Measurements from ENCODE around the gene DOLPP1. TPM values are rescaled to one million over a fixed set of nuclear protein-coding genes. Genes with fewer than 3 reads are reported as not detected.
"Not testable (repeated sequence)": the region's sequence is repeated elsewhere in the genome, so short reads cannot be mapped to it uniquely, and the experiment has no call there.

DOLPP1 gene
- total RNA-seq, 1 experiment from 2014 or later, result 27.3 TPM

DNA sequence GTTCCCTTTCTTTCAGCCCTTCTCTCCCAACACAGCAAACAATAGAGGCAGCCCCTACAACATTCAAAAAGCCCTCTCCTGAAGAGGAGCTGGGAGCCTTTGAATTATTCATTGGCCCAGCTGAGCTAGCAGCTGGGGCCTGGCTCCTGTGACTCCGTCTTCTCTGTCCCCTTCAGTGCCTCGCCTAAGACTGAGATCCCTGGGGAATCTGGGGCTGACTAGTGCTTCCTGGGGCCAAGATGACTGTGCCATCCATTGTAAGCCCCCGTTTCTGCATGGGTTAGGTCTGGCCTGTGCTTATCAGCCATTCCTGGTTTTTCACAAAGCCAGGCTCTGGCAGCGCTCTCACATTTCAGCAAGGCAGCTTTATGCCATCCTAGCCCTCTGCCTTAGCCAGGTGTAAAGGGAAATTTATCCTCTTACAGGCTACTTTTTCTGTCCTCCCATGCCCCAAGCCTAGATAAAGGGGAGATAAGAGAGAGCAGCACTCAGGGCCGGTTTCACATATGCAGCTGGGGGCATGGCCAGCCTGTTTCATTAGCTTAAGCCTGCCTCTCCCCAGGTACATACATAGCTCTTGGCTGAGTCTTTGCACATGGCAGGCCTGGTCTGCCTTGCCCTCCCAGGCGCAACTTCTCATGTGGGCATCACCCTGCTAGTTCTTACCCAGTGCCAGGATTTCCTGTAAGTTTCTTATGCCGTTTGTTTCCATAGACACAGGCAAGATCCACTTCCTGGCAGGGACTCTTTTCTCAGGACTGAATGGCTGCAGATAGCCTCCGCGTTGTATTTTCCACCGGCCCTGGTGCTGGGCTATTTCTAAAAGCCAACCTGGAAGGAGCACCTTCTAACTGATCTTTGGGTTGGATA, 46.1 kb downstream of the DOLPP1 start:
- ChIA-PET POLR2A (ENCODE audit: unreplicated experiment) (no interaction called here), CTCF (no interaction called here)
- H3K9me3 ChIP-seq (ENCODE audit: low read length), result no peaks in the 10 kb centered on the region
- peaks cover 6% of the 10 kb centered on the region; the same call in 1 of the 2 replicates for H3K4me1 ChIP-seq (ENCODE audit: insufficient read depth, low read length)
- no peaks in the 10 kb centered on the region for H3K9me2 ChIP-seq (replicated peaks; ENCODE audit: low read length)
- H3K27me3 ChIP-seq (ENCODE audit: low read length), result no peaks in the 10 kb centered on the region
- H4K20me1 ChIP-seq (ENCODE audit: low read length), result no peaks in the 10 kb centered on the region
- DNase-seq, result no peak
- no peak overlapping the region for H3K9ac ChIP-seq (ENCODE audit: low read length)
- TF ChIP-seq EZH2phosphoT487 (IDR thresholded peaks at IDR 0.05; ENCODE audit: borderline replicate concordance, low read length) (no peak), EZH2 (IDR thresholded peaks at IDR 0.05; ENCODE audit: low read length, unreplicated experiment) (no peak)
- TF ChIP-seq, protein P1, sequence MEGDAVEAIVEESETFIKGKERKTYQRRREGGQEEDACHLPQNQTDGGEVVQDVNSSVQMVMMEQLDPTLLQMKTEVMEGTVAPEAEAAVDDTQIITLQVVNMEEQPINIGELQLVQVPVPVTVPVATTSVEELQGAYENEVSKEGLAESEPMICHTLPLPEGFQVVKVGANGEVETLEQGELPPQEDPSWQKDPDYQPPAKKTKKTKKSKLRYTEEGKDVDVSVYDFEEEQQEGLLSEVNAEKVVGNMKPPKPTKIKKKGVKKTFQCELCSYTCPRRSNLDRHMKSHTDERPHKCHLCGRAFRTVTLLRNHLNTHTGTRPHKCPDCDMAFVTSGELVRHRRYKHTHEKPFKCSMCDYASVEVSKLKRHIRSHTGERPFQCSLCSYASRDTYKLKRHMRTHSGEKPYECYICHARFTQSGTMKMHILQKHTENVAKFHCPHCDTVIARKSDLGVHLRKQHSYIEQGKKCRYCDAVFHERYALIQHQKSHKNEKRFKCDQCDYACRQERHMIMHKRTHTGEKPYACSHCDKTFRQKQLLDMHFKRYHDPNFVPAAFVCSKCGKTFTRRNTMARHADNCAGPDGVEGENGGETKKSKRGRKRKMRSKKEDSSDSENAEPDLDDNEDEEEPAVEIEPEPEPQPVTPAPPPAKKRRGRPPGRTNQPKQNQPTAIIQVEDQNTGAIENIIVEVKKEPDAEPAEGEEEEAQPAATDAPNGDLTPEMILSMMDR (conservative IDR thresholded peaks at IDR 0.05; ENCODE audit: low read depth, low read length), result no peak
- no peak overlapping the region for H3K27ac ChIP-seq (ENCODE audit: low read length)
- peaks cover 8% of the 10 kb centered on the region; the same call in 1 of the 2 replicates for H3K36me3 ChIP-seq (ENCODE audit: low read depth, low read length)
- H3K4me3 ChIP-seq (ENCODE audit: low read length), result no peak overlapping the region
- ATAC-seq, result no peak
- intact Hi-C loops (cut with micrococcal nuclease), result no loop called here
- H3K79me2 ChIP-seq (ENCODE audit: low read length), result no peaks in the 10 kb centered on the region
- H3F3A ChIP-seq (ENCODE audit: low read length, unreplicated experiment), result no peaks in the 10 kb centered on the region
- H2AFZ ChIP-seq (ENCODE audit: low read length), result no peak overlapping the region
- H3K4me2 ChIP-seq (ENCODE audit: low read length), result no peak overlapping the region
- BruUV-seq (replicated peaks), result no TSS peak

DNA sequence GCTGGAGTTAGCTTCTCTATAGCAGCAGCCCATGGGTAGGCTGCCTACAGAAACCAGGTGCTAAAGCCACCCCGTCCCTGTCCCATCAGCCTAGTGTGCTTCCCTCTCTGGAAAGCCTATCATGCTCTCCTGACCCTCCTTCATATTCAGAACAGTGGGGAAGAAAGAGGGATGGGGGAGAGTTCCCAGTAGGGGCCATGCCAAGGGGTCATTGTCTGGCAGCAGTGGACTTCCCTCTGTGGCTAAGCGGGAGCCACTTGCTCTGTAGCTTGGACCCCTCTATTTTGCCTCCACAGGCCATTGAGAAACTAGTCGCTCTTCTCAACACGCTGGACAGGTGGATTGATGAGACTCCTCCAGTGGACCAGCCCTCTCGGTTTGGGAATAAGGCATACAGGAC, 47.8 kb downstream of the DOLPP1 start:
- H2AFZ ChIP-seq (ENCODE audit: low read length), result no peak overlapping the region
- TF ChIP-seq EZH2phosphoT487 (IDR thresholded peaks at IDR 0.05; ENCODE audit: borderline replicate concordance, low read length), result no peak
- TF ChIP-seq EZH2 (IDR thresholded peaks at IDR 0.05; ENCODE audit: low read length, unreplicated experiment), result no peak
- TF ChIP-seq, protein P1 (conservative IDR thresholded peaks at IDR 0.05; ENCODE audit: low read depth, low read length), result no peak
- no TSS peak for BruUV-seq (replicated peaks)
- ATAC-seq (no peak), DNase-seq (no peak)
- no peak overlapping the region for H3K27ac ChIP-seq (ENCODE audit: low read length)
- H3F3A ChIP-seq (ENCODE audit: low read length, unreplicated experiment), result no peaks in the 10 kb centered on the region
- peaks cover 6% of the 10 kb centered on the region; the same call in 1 of the 2 replicates for H3K4me1 ChIP-seq (ENCODE audit: insufficient read depth, low read length)
- no peaks in the 10 kb centered on the region for H4K20me1 ChIP-seq (ENCODE audit: low read length)
- H3K27me3 ChIP-seq (ENCODE audit: low read length), result no peaks in the 10 kb centered on the region
- H3K4me2 ChIP-seq (ENCODE audit: low read length), result no peak overlapping the region
- peaks cover 10% of the 10 kb centered on the region; the same call in 1 of the 2 replicates for H3K36me3 ChIP-seq (ENCODE audit: low read depth, low read length)
- ChIA-PET POLR2A (ENCODE audit: unreplicated experiment) (no interaction called here), CTCF (interaction anchor here (0.6 kb wide), 1 partner anchor 11 kb away, joined by 3 read pairs; no protein-coding TSS in a partner anchor)
- H3K9me2 ChIP-seq (replicated peaks; ENCODE audit: low read length), result no peaks in the 10 kb centered on the region
- H3K79me2 ChIP-seq (ENCODE audit: low read length), result no peaks in the 10 kb centered on the region
- intact Hi-C loops (cut with micrococcal nuclease), result no loop called here
- no peak overlapping the region for H3K9ac ChIP-seq (ENCODE audit: low read length)
- H3K9me3 ChIP-seq (ENCODE audit: low read length), result no peaks in the 10 kb centered on the region
- H3K4me3 ChIP-seq (ENCODE audit: low read length), result no peak overlapping the region

DNA sequence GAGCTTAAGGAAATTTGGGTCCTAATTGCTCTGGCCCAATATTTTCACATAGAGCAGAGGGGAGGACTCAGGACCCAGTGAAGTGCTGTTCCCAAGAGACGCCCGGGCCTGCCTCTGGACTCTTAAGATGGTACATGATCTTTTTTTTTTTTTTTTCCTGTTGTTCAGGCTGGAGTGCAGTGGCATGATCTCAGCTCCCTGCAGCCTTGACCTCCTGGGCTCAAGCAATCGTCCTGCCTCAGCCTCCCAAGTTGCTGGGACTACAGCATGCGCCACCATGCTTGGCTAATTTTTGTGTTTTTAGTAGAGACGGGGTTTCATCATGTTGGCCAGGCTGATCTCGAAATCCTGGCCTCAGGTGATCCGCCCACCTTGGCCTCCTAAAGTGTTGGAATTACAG, 49.4 kb downstream of the DOLPP1 start:
- H3K9me3 ChIP-seq (ENCODE audit: low read length); H2AFZ ChIP-seq (ENCODE audit: low read length); H3K9ac ChIP-seq (ENCODE audit: low read length); H3F3A ChIP-seq (ENCODE audit: low read length, unreplicated experiment); BruUV-seq (replicated peaks); H3K9me2 ChIP-seq (replicated peaks; ENCODE audit: low read length); H3K79me2 ChIP-seq (ENCODE audit: low read length); POLR2A ChIA-PET (ENCODE audit: unreplicated experiment); H3K4me1 ChIP-seq (ENCODE audit: insufficient read depth, low read length); H3K27me3 ChIP-seq (ENCODE audit: low read length); CTCF ChIA-PET; H4K20me1 ChIP-seq (ENCODE audit: low read length); H3K36me3 ChIP-seq (ENCODE audit: low read depth, low read length); DNase-seq; H3K4me3 ChIP-seq (ENCODE audit: low read length); H3K27ac ChIP-seq (ENCODE audit: low read length); intact Hi-C loops (cut with micrococcal nuclease); H3K4me2 ChIP-seq (ENCODE audit: low read length); ATAC-seq: not testable (repeated sequence)

All from PC-3 (cell line).